Measurements from ENCODE around the gene ZBP1.

Gene ZBP1

DNA sequence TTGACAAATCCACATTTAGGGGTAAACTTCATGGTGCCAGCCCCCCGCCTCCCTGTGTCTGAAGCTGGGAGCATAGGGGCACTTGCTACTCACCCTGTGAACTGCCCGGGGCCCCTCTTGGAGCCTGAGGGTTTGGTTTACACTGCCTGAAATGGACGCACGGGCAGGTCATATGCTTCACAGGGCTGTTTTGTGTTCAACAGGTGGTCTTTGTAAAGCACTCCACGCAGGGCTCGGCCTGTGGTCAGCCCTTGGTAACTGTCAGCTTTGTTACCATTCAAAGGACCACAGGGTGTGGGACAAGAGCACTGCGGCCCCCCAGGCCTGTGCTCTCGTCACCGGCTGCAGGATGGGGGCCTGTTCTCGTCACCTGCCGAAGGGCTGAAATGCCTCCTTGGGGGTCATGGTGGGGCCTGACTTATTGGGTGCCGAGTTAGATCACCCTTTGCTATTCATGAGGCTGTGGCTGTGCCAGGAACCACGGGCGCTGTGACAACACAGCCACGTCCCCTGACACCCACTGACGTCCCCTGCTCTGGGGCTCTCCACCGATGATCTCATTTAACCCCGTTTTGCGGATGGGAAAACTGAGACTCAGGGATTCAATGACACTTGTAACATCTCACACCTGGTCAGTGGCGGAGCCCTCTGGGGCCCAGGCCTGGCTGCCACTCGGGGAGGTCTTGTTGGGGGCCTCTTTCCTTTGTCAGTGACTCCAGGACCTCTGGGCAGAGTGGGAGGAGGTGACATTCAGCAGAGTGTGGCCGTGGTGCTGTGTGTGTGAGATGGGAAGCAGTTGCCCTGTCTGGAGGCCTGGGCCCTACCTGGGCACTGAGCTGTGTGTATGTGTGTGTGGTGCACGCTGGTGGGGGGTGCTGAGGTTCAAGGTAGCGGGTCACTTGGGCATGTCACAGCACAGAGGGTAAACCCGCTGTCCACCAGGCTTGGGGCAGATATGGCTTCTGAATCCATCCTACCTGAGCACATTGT lies 24.9 kb downstream of the ZBP1 start:
- no peak for DNase-seq (ENCODE audit: low read depth)
- no peak overlapping the region for H3K4me3 ChIP-seq (ENCODE audit: low read depth, low read length)
- TF ChIP-seq, protein P1, sequence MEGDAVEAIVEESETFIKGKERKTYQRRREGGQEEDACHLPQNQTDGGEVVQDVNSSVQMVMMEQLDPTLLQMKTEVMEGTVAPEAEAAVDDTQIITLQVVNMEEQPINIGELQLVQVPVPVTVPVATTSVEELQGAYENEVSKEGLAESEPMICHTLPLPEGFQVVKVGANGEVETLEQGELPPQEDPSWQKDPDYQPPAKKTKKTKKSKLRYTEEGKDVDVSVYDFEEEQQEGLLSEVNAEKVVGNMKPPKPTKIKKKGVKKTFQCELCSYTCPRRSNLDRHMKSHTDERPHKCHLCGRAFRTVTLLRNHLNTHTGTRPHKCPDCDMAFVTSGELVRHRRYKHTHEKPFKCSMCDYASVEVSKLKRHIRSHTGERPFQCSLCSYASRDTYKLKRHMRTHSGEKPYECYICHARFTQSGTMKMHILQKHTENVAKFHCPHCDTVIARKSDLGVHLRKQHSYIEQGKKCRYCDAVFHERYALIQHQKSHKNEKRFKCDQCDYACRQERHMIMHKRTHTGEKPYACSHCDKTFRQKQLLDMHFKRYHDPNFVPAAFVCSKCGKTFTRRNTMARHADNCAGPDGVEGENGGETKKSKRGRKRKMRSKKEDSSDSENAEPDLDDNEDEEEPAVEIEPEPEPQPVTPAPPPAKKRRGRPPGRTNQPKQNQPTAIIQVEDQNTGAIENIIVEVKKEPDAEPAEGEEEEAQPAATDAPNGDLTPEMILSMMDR (IDR thresholded peaks at IDR 0.05; ENCODE audit: insufficient read depth, low read depth, low read length, missing control alignments) = no peak

DNA sequence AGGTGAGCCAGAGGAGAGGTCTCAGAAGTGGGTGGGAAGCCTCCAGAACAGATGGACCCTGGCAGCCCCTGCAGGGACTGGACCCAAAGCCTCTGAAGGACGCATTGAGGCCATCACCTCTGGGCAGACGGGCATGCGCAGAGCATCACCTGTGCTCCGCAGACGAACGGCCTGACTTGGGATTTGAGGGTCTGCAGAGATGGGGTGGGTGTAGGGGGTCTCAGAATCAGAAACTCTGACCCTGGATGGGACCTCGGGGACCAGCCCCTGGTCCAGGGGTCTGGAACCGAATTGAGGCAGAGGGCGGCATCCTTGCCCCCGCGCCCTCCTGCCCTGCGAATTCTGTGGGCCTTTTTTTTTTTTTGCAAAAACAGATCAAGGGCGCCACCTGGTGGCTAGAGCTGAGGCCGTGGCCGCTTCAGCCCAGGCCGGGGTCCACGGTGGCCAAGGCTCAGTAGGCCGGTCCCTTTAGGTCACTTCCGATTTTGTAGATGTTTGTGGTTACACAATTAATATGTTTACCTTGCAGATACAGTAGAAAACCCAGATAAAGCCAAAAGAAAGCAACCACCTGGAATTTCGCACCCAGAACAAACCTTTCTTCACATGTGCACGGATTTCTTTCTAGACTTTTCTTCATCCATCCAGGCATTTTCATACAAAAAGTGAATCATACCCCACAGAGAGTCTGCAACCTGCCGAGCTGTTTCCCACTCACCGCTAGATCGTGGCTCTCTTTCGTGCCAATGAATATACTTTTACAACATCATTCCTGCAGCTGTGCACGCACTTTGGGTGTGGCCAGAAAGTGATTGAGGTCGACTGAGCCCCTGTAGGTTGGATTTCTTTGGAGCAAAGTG lies 25.9 kb downstream of the ZBP1 start:
- DNase-seq (ENCODE audit: low read depth) = peak; percentile 63
- TF ChIP-seq, protein P1 (IDR thresholded peaks at IDR 0.05; ENCODE audit: insufficient read depth, low read depth, low read length, missing control alignments) = peak; percentile 71
- H3K4me3 ChIP-seq (ENCODE audit: low read depth, low read length) = no peak overlapping the region

DNA sequence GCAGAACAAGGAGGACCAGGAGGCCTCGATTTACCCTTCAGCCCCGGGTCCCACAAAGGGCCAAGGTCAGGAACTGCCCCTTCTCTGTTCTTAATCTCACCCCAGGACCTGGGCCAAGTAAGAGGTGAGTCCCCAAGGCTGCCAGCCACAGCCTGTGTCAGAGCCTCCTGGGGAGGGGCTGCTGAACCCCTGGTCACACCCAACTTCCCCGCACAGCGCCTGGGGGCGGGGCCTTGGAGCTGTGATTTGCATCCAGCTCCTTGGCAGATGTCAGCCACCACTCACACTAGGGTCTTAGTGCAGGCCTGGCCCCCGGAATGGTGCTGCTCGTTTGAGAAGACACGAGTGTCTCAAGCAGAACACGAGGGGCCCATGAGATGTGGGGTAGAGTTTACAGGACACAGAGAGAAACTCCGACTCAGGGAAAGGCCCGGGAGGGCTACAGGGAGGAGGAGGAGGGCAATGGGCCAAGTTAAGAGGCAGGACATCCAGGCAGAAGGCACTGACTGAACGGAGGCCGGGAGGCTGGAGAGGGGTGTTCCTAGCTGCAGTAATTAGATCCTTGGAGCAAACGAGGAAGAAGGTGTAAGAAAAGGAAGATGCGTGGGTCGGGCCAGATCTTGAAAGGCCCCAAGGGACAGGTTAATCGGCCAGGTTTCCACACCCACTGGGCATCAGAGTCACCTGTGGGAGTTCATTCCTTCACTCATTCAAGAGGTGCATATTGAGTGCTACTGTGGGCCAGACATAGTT lies 26.9 kb downstream of the ZBP1 start:
- no peak for DNase-seq (ENCODE audit: low read depth)
- no peak overlapping the region for H3K4me3 ChIP-seq (ENCODE audit: low read depth, low read length)
- TF ChIP-seq, protein P1 (IDR thresholded peaks at IDR 0.05; ENCODE audit: insufficient read depth, low read depth, low read length, missing control alignments) = no peak

DNA sequence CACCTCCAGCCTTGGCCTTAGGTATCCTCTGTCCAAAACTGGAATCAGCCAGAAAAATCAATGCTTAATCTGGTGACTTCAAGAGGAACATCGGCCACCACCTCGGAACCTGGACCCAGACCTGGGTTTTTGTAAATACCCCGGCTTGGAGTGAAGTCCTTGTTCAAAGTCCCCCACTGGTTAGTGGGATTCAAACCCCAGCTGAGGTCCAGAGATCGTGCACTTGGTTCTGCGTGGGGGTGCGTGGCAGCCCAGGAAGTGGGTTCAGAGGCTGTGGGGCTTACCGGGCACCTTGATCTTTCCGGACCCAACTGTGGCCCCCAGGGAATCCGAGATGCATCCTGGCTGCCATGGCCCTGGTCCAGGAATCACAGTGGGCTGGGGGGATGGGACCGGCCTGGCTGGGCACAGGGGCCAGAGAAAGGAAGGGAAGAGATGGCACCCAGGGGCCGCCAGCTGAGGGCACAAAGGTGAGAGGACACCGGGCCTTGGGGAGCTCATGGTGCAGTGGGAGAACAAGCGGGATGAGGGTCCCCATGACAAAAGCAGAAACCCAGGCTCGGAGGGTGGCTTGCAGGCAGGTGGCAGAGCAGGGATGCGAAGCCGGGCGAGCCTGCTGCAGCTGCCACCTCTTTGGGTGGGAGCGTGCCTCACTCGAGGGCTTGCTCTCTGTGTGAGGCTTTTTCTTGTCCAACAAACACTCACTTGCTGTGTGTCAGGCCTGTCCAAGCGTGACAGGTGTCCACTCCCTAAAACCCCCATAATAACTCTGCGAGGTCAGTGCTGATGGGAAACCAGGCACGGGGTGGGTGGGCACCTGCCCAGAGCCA lies 27.7 kb downstream of the ZBP1 start:
- H3K4me3 ChIP-seq (ENCODE audit: low read depth, low read length) = no peak overlapping the region

DNA sequence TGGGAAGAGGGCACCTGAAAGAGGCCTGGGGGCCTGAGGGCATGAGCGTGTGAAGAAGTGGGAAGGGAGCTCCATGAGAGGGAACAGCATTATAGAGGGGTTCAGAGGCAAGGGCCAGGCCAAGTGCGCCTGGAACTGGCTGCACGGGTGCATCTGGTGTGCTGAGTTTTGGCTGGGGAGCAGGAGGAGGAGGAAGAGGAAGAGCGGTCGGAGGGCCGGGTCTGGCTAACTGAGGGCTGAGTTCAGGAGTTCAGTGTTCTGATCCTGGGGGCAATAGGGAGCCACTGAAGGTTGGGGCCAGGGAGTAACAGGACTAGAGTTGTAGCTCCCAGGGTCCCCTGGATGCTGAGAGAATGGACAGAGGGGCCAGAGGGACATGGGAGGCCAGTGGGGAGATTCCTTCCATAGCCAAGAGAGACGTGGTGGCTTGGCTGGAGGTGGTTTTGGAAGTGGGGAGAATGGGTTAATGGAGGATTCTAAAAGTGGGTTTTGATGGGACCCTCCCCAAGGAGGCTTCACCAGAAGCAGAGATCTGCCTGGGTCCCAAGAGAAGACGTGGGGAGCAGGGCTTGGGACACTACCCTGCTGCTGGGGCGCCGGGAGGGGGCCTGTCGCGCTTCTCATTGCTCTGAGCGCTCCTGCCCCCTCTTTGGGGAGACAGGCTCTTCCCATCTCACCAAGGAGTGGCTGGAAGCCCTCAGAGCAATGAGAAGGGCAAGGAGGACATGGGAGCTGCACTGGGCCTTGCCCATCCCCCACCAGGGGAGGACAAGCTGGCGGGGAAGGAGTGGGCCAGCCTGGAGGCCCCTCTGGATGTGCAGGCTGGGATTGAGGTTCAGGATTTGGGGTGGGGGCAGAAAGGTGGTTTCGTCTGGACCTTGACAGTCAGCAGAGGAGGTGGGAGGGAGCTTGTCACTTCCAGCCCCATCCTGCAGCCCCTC lies 28.7 kb downstream of the ZBP1 start:
- DNase-seq (ENCODE audit: low read depth) = no peak
- no peak overlapping the region for H3K4me3 ChIP-seq (ENCODE audit: low read depth, low read length)
- TF ChIP-seq, protein P1 (IDR thresholded peaks at IDR 0.05; ENCODE audit: insufficient read depth, low read depth, low read length, missing control alignments) = no peak

More for the DNA sequence above, 27.7 kb downstream of the ZBP1 start:
- DNase-seq (ENCODE audit: low read depth) = no peak
- TF ChIP-seq, protein P1 (IDR thresholded peaks at IDR 0.05; ENCODE audit: insufficient read depth, low read depth, low read length, missing control alignments) = no peak

Measured in GM12865 (cell line).